GM12878 (cell line): ENCODE data around the gene HOGA1. TPM values are rescaled to one million over a fixed set of nuclear protein-coding genes. Genes with fewer than 3 reads are reported as not detected.

Experiments
- ATAC-seq: fragments of 200-7000 bp; cut with Tn5 transposase; 3 replicates; pipeline ENCODE4 v1.9.1; 2020; ENCODE audit warnings: mild to moderate bottlenecking, moderate library complexity
- BruUV-seq: library from RNA; stranded (reverse); fragments of 400-500 nt; replicated peaks from 2 replicates; lab custom pipeline; 2021; lab: Mats Ljungman, UMichigan
- CTCF ChIA-PET: fragments of 300-600 bp; sonication (Branson Sonifier 250); formaldehyde crosslinking; extraction: SDS; loops from one replicate; lab custom pipeline; 2021; ENCODE audit warnings: inconsistent platforms; lab: Yijun Ruan, JAX
- POLR2A ChIA-PET: fragments of 350-600 bp; formaldehyde crosslinking; extraction: SDS; loops from one replicate; lab custom pipeline; 2021; ENCODE audit warnings: inconsistent platforms; lab: Charles Lee
- RAD21 ChIA-PET: fragments of 300-600 bp; sonication (Branson Sonifier 250); formaldehyde crosslinking; loops from one replicate; lab custom pipeline; 2023; ENCODE audit warnings: antibody characterized with exemption; ENCODE audit not compliant: unreplicated experiment; lab: Charles Lee
- SMC1A ChIA-PET: fragments of 300-600 bp; sonication (Branson Sonifier 250); formaldehyde crosslinking; loops from one replicate; lab custom pipeline; 2023; ENCODE audit not compliant: unreplicated experiment, uncharacterized antibody; lab: Charles Lee
- DNase-seq: peaks from one replicate; pipeline ENCODE4 v3.0.0-alpha.2; 2011; ENCODE audit warnings: low read depth, low spot score
- FAIRE-seq: peaks from 3 replicates; lab custom pipeline; 2011; peaks lifted over from hg19 to GRCh38; lab: Jason Lieb, UNC
- H2AFZ ChIP-seq: 2 replicates; pipeline ENCODE4 v1.6.0; 2011; ENCODE audit warnings: low read depth, low read length, control low read depth; ENCODE audit not compliant: control insufficient read depth
- H3K27ac ChIP-seq: 2 replicates; pipeline ENCODE4 v1.5.1; 2011; ENCODE audit warnings: control low read depth; ENCODE audit not compliant: control insufficient read depth, insufficient read depth
- H3K27me3 ChIP-seq, 2 experiments: replicated peaks in 1 of 2; 2 replicates each; pipeline versions ENCODE4 v1.6.0 to v1.6.1; 2011; ENCODE audit warnings: low read length in 1 of 2; ENCODE audit not compliant: control insufficient read depth in 2 of 2, insufficient read depth in 2 of 2
- H3K36me3 ChIP-seq, 2 experiments: 2 replicates each; pipeline ENCODE4 v1.5.1; 2011; ENCODE audit warnings: low read length in 1 of 2; ENCODE audit not compliant: control insufficient read depth in 2 of 2, insufficient read depth in 2 of 2
- H3K4me1 ChIP-seq: 2 replicates; pipeline ENCODE4 v1.6.1; 2011; ENCODE audit warnings: mild to moderate bottlenecking, low read length, moderate library complexity, mixed read lengths; ENCODE audit not compliant: control insufficient read depth, insufficient read depth
- H3K4me2 ChIP-seq: 2 replicates; pipeline ENCODE4 v1.6.0; 2011; ENCODE audit warnings: control low read depth; ENCODE audit not compliant: control insufficient read depth, insufficient read depth
- H3K4me3 ChIP-seq: fragments of 200-600 bp; sonication (generic); 2 replicates; pipeline ENCODE4 v1.5.1; 2016
- H3K79me2 ChIP-seq: 2 replicates; pipeline ENCODE4 v1.6.0; 2011; ENCODE audit warnings: low read length; ENCODE audit not compliant: control insufficient read depth, insufficient read depth
- H3K9ac ChIP-seq: 2 replicates; pipeline ENCODE4 v1.8.0; 2011; ENCODE audit warnings: low read length, control low read depth, mixed read lengths; ENCODE audit not compliant: control insufficient read depth, insufficient read depth
- H3K9me3 ChIP-seq: replicated peaks from 3 replicates; pipeline ENCODE4 v1.5.1; 2011; ENCODE audit warnings: mild to moderate bottlenecking, low read length; ENCODE audit not compliant: control insufficient read depth, insufficient read depth
- H4K20me1 ChIP-seq: 2 replicates; pipeline ENCODE4 v1.6.0; 2011; ENCODE audit not compliant: control insufficient read depth, insufficient read depth
- CHD2 ChIP-seq: IDR thresholded peaks from 2 replicates; pipeline ENCODE4 v1.6.1; 2011; ENCODE audit warnings: low read depth, low read length, improper control_type of control experiment, borderline replicate concordance
- E4F1 ChIP-seq: fragments of 450-650 bp; IDR thresholded peaks from 2 replicates; pipeline ENCODE4 v1.6.1; 2018; ENCODE audit warnings: borderline replicate concordance, mild to moderate bottlenecking; ENCODE audit not compliant: partially characterized antibody
- FOXM1 ChIP-seq: IDR thresholded peaks from 2 replicates; pipeline ENCODE4 v1.6.1; 2012; ENCODE audit warnings: low read depth, mild to moderate bottlenecking, inconsistent platforms, low read length, moderate library complexity
- IKZF2 ChIP-seq, 2 experiments: fragments of 450-650 bp; IDR thresholded peaks; 2 replicates each; pipeline ENCODE4 v1.6.1; 2017; ENCODE audit warnings: mild to moderate bottlenecking in 2 of 2, moderate library complexity in 2 of 2
- KLF5 ChIP-seq: fragments of 450-650 bp; IDR thresholded peaks from 2 replicates; pipeline ENCODE4 v1.6.1; 2014; ENCODE audit warnings: mild to moderate bottlenecking; ENCODE audit not compliant: partially characterized antibody
- MTA3 ChIP-seq: IDR thresholded peaks from 2 replicates; pipeline ENCODE4 v1.6.1; 2012; ENCODE audit warnings: low read length, inconsistent platforms, borderline replicate concordance
- NR2C1 ChIP-seq: fragments of 450-650 bp; IDR thresholded peaks from 2 replicates; pipeline ENCODE4 v1.6.1; 2017; ENCODE audit warnings: antibody characterized with exemption, mild to moderate bottlenecking, moderate library complexity
- POU2F2 ChIP-seq: IDR thresholded peaks from 3 replicates; pipeline ENCODE4 v1.6.1; 2011; ENCODE audit warnings: low read depth, mild to moderate bottlenecking, low read length, borderline replicate concordance
- RAD51 ChIP-seq: fragments of 450-650 bp; IDR thresholded peaks from 2 replicates; pipeline ENCODE4 v1.6.1; 2016; ENCODE audit warnings: moderate library complexity, mild to moderate bottlenecking, inconsistent platforms
- RBBP5 ChIP-seq: fragments of 200-600 bp; sonication (generic); conservative IDR thresholded peaks from 2 replicates; pipeline ENCODE4 v1.6.1; 2016
- RUNX3 ChIP-seq: IDR thresholded peaks from 2 replicates; pipeline ENCODE4 v1.6.1; 2012; ENCODE audit warnings: low read length, inconsistent platforms
- ZBED1 ChIP-seq: IDR thresholded peaks from 2 replicates; pipeline ENCODE4 v1.6.1; 2016; ENCODE audit warnings: borderline replicate concordance
- ZNF24 ChIP-seq: fragments of 450-650 bp; IDR thresholded peaks from 2 replicates; pipeline ENCODE4 v1.6.1; 2017; ENCODE audit warnings: antibody characterized with exemption, mild to moderate bottlenecking
- WGBS: methylation state at CpG from one replicate; pipeline ENCODE4 v1.1.6; 2016; ENCODE audit warnings: low lambda C conversion rate; ENCODE audit not compliant: insufficient replicate concordance, insufficient coverage; ENCODE audit errors: missing lambda C conversion rate; 5-methylcytosine and 5-hydroxymethylcytosine counted together
- in situ Hi-C: fragments of 300-500 bp; cut with MboI; formaldehyde crosslinking; loops from 9 replicates; pipeline ENCODE4 v1.14.3; 2018; ENCODE audit warnings: mixed read lengths
- intact Hi-C: fragments of 100-400 bp; cut with micrococcal nuclease; formaldehyde crosslinking; loops from one replicate; pipeline ENCODE4 v1.14.2; 2022; ENCODE audit not compliant: unreplicated experiment
- polyA plus RNA-seq, 11 experiments: library from polyadenylated mRNA; depleted of rRNA in 4 of 11; unstranded in 6 of 11; stranded (reverse) in 5 of 11; fragments of >200 nt; fragmentation: Nextera tagmentation in 4 of 11; fragmentation: Illumina TruSeq in 1 of 11; extraction: Ambion mirVana in 4 of 11; extraction: Trizol in 1 of 11; gene quantifications; 1 replicate in 1 of 11; 2 replicates in 10 of 11; pipeline versions ENCODE4 v1.2.1 to v1.2.3, GENCODE V29; 2011 to 2016; ENCODE audit warnings: inconsistent platforms in 2 of 11, missing spikeins in 2 of 11, low read depth in 1 of 11
- total RNA-seq, 4 experiments: library from RNA; depleted of rRNA in 3 of 4; stranded (reverse); fragments of >200 nt in 3 of 4; fragmentation: Illumina TruSeq in 1 of 4; extraction: Trizol in 1 of 4; gene quantifications; 2 replicates each; pipeline versions ENCODE4 v1.2.1 to v1.2.3, GENCODE V29; 2013 to 2021
- TF ChIP-seq, protein P1 (sequence below): fragments of 450-650 bp; IDR thresholded peaks from 2 replicates; pipeline ENCODE4 v1.6.1; 2016; ENCODE audit warnings: mild to moderate bottlenecking
- TF ChIP-seq, protein P2 (sequence below): fragments of 450-650 bp; conservative IDR thresholded peaks from 2 replicates; pipeline ENCODE4 v1.6.1; 2017; ENCODE audit warnings: mild to moderate bottlenecking, moderate library complexity
- TF ChIP-seq, protein P3 (sequence below), 3 experiments: IDR thresholded peaks in 2 of 3; conservative IDR thresholded peaks in 1 of 3; 2 replicates each; pipeline ENCODE4 v1.5.1; 2011; ENCODE audit warnings: low read depth in 3 of 3, low read length in 3 of 3, mild to moderate bottlenecking in 3 of 3, control low read depth in 2 of 3, moderate library complexity in 2 of 3, inconsistent platforms in 1 of 3, mixed read lengths in 1 of 3; ENCODE audit not compliant: control insufficient read depth in 2 of 3, insufficient read depth in 1 of 3; ENCODE audit errors: extremely low read depth in 1 of 3

Gene HOGA1
- total and polyA plus RNA-seq, 10 of the 15 experiments (the other 5 are each of a cell fraction or from before 2014, with no cell fraction given): 0.01 to 0.19 (median 0.06) TPM; not detected in 6

GRCh38 chr10:97601268-97602215 is 17.4 kb downstream of the HOGA1 start:
- Histone ChIP-seq H3K9ac (no peak overlapping the region), H3K79me2 (no peaks in the 10 kb centered on the region), H3K36me3 (no peaks in the 10 kb centered on the region), H3K27me3 (no peaks in the 10 kb centered on the region; a peak in 1 of 4 replicates), H3K9me3 (no peaks in the 10 kb centered on the region), H4K20me1 (no peaks in the 10 kb centered on the region), H2AFZ (no peak overlapping the region), H3K4me3 (no peak overlapping the region), H3K4me2 (no peak overlapping the region), H3K4me1 (no peaks in the 10 kb centered on the region), H3K27ac (no peak overlapping the region)
- no peak for ATAC-seq
- SMC1A ChIA-PET: interaction anchor here (0.7 to 1.2 kb wide), 2 partner anchors 61 to 405 kb away, joined by 3 read pairs; no protein-coding TSS in a partner anchor
- BruUV-seq: no TSS peak
- POLR2A ChIA-PET: interaction anchor here (0.6 kb wide), 1 partner anchor 28 kb away, joined by 4 read pairs; no protein-coding TSS in a partner anchor
- in situ Hi-C loops (no loop called here), intact Hi-C loops (no loop called here)
- RAD21 ChIA-PET: no interaction called here
- no peak for DNase-seq
- no peak for FAIRE-seq
- CTCF ChIA-PET: no interaction called here
- WGBS: 57% methylated on average over 21 of the region's 21 CpGs
- no peak for TF ChIP-seq POU2F2
- no peak for TF ChIP-seq RUNX3
- TF ChIP-seq KLF5: no peak
- TF ChIP-seq IKZF2 (IDR thresholded peaks at IDR 0.05): no peak
- TF ChIP-seq MTA3: no peak
- TF ChIP-seq, protein P1, sequence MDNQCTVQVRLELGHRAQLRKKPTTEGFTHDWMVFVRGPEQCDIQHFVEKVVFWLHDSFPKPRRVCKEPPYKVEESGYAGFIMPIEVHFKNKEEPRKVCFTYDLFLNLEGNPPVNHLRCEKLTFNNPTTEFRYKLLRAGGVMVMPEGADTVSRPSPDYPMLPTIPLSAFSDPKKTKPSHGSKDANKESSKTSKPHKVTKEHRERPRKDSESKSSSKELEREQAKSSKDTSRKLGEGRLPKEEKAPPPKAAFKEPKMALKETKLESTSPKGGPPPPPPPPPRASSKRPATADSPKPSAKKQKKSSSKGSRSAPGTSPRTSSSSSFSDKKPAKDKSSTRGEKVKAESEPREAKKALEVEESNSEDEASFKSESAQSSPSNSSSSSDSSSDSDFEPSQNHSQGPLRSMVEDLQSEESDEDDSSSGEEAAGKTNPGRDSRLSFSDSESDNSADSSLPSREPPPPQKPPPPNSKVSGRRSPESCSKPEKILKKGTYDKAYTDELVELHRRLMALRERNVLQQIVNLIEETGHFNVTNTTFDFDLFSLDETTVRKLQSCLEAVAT: no peak
- no peak for TF ChIP-seq NR2C1
- TF ChIP-seq, protein P2, sequence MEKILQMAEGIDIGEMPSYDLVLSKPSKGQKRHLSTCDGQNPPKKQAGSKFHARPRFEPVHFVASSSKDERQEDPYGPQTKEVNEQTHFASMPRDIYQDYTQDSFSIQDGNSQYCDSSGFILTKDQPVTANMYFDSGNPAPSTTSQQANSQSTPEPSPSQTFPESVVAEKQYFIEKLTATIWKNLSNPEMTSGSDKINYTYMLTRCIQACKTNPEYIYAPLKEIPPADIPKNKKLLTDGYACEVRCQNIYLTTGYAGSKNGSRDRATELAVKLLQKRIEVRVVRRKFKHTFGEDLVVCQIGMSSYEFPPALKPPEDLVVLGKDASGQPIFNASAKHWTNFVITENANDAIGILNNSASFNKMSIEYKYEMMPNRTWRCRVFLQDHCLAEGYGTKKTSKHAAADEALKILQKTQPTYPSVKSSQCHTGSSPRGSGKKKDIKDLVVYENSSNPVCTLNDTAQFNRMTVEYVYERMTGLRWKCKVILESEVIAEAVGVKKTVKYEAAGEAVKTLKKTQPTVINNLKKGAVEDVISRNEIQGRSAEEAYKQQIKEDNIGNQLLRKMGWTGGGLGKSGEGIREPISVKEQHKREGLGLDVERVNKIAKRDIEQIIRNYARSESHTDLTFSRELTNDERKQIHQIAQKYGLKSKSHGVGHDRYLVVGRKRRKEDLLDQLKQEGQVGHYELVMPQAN: no peak
- no peak for TF ChIP-seq RAD51
- TF ChIP-seq CHD2: no peak
- no peak for TF ChIP-seq E4F1
- TF ChIP-seq ZNF24: no peak
- no peak for TF ChIP-seq ZBED1
- TF ChIP-seq RBBP5: no peak
- TF ChIP-seq, protein P3, sequence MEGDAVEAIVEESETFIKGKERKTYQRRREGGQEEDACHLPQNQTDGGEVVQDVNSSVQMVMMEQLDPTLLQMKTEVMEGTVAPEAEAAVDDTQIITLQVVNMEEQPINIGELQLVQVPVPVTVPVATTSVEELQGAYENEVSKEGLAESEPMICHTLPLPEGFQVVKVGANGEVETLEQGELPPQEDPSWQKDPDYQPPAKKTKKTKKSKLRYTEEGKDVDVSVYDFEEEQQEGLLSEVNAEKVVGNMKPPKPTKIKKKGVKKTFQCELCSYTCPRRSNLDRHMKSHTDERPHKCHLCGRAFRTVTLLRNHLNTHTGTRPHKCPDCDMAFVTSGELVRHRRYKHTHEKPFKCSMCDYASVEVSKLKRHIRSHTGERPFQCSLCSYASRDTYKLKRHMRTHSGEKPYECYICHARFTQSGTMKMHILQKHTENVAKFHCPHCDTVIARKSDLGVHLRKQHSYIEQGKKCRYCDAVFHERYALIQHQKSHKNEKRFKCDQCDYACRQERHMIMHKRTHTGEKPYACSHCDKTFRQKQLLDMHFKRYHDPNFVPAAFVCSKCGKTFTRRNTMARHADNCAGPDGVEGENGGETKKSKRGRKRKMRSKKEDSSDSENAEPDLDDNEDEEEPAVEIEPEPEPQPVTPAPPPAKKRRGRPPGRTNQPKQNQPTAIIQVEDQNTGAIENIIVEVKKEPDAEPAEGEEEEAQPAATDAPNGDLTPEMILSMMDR (IDR thresholded peaks at IDR 0.05 in 2 of 3, conservative IDR thresholded peaks at IDR 0.05 in 1 of 3; ENCODE audit: control insufficient read depth in 2 of 3, extremely low read depth in 1 of 3, insufficient read depth in 1 of 3, low read depth in 3 of 3, low read length in 3 of 3): no peak
- TF ChIP-seq FOXM1: no peak
